Measurements from ENCODE around the gene MTO1.

- no peak for TF ChIP-seq POLR2AphosphoS5 (IDR thresholded peaks at IDR 0.05)
- TF ChIP-seq CTCF (IDR thresholded peaks at IDR 0.05): no peak
Observed at GRCh38 chr6:73477407-73477806, 15.9 kb downstream of the MTO1 start.
